Heart left ventricle (tissue), 16 donors: ENCODE measurements around the gene KRTAP9-7. TPM values are rescaled to one million over a fixed set of nuclear protein-coding genes. Genes with fewer than 3 reads are reported as not detected.
"Not testable (repeated sequence)": the region's sequence is repeated elsewhere in the genome, so short reads cannot be mapped to it uniquely, and the experiment has no call there.

Experiments used
- ATAC-seq, 4 donors: fragments of 200-7000 bp; cut with Tn5 transposase; one replicate each; pipeline ENCODE4 v1.9.1; 2020 to 2022; ENCODE audit warnings: moderate library complexity in 4 of 4, mild to moderate bottlenecking in 3 of 4, moderate number of reproducible peaks in 1 of 4
- DNase-seq, 5 donors: peaks; one replicate each; pipeline ENCODE4 v3.0.0-alpha.2; 2020
- H3K27ac ChIP-seq, 12 donors: fragments of 200-600 bp; sonication (generic) in 4 of 12; one replicate each; pipeline versions ENCODE4 v1.5.0 to v1.8.0; 2016 to 2022; ENCODE audit warnings: mild to moderate bottlenecking in 2 of 12
- H3K27me3 ChIP-seq, 9 donors: fragments of 200-600 bp; sonication (generic) in 2 of 9; one replicate each; pipeline versions ENCODE4 v1.5.1 to v1.8.0; 2016 to 2022; ENCODE audit warnings: mild to moderate bottlenecking in 3 of 9
- H3K36me3 ChIP-seq, 9 donors: fragments of 200-600 bp; sonication (generic) in 2 of 9; one replicate each; pipeline versions ENCODE4 v1.5.0 to v1.8.0; 2018 to 2022; ENCODE audit warnings: mild to moderate bottlenecking in 2 of 9
- H3K4me1 ChIP-seq, 12 donors: fragments of 200-600 bp; sonication (generic) in 4 of 12; one replicate each; pipeline versions ENCODE4 v1.5.0 to v1.8.0; 2016 to 2022; ENCODE audit warnings: mild to moderate bottlenecking in 3 of 12
- H3K4me3 ChIP-seq, 12 donors: fragments of 200-600 bp; sonication (generic) in 4 of 12; one replicate each; pipeline versions ENCODE4 v1.5.0 to v1.8.0; 2017 to 2022; ENCODE audit warnings: mild to moderate bottlenecking in 9 of 12, moderate library complexity in 4 of 12
- H3K9me3 ChIP-seq, 12 donors: fragments of 200-600 bp; sonication (generic) in 4 of 12; one replicate each; pipeline versions ENCODE4 v1.5.0 to v1.8.0; 2016 to 2022; ENCODE audit warnings: mild to moderate bottlenecking in 1 of 12
- POLR2A ChIP-seq, 2 donors: fragments of 450-650 bp; IDR thresholded peaks; one replicate each; pipeline ENCODE4 v1.6.1; 2017; ENCODE audit warnings: antibody characterized with exemption in 2 of 2, mild to moderate bottlenecking in 2 of 2, moderate library complexity in 2 of 2
- WGBS, 4 donors: extraction: QIAGEN DNeasy Blood & Tissue Kit in 2 of 4; methylation state at CpG; one replicate each; pipeline versions ENCODE4 v1.1.5 to v1.1.7; 2013 to 2018; 5-methylcytosine and 5-hydroxymethylcytosine counted together
- intact Hi-C, 10 donors: fragments of 100-400 bp; cut with DNase I; formaldehyde crosslinking; loops; one replicate each; pipeline versions ENCODE4 v1.11.1 to v1.14.2; 2022
- polyA plus RNA-seq, 2 donors: library from polyadenylated mRNA; stranded (reverse); fragments of 200-250 nt; gene quantifications; one replicate each; pipeline ENCODE4 v1.2.3, GENCODE V29; 2013
- total RNA-seq, 9 donors: library from RNA; depleted of rRNA in 2 of 9; stranded (reverse); fragments of >200 nt in 2 of 9; fragmentation: NEBNext Ultra II Directional in 3 of 9; extraction: Animal tissue kit (Norgen Biotek cat#: 25700) in 3 of 9; gene quantifications; one replicate each; pipeline versions ENCODE4 v1.1.0 to v1.2.4, GENCODE V29; 2016 to 2023
- TF ChIP-seq, protein P1 (sequence below), 12 donors: fragments of 200-600 bp; sonication (generic) in 4 of 12; IDR thresholded peaks; one replicate each; pipeline versions ENCODE4 v1.5.0 to v1.8.0; 2018 to 2022; ENCODE audit warnings: antibody characterized with exemption in 12 of 12, mild to moderate bottlenecking in 5 of 12
- donor health status: ischemic (EF 13 %, LVEDD 7.1; RV severe dilation, severe dysfunction).
- donor health status: healthy with polysubstance abuse.
- donor health status: DM: no; HTN: yes; CAD: no.
- donor health status: DM: no; HTN: no; CAD: no.
- donor health status: ischemic (EF 25% LVEDD 6.9; RV normal size, moderate dysfunction).
- donor health status: ischemic (EF 25% LVEDD 5.7; RV mildly dilated, moderate dysfunction).
- donor health status: healthy.
- donor health status: DM: yes; HTN: yes; CAD: no.
- donor health status: ischemic (EF 35%, LVEDD 5.7; RV mildly dilated, moderate dysfunction).
- donor health status: nonischemic (EF 11% LVEDD 7.7; RV severe dilation, severe dysfunction).
- donor health status: DM: yes; HTN: yes; CAD: no.
- donor health status: PGD.
- donor health status: ischemic (EF 29% LVEDD 5.4; RV normal size, mild dysfunction).
- donor health status: nonischemic (EF 23%, LVEDD 6.1; RV moderate dilation, normal function).

The KRTAP9-7 gene
- total and polyA plus RNA-seq, 11 donors: not detected

DNA sequence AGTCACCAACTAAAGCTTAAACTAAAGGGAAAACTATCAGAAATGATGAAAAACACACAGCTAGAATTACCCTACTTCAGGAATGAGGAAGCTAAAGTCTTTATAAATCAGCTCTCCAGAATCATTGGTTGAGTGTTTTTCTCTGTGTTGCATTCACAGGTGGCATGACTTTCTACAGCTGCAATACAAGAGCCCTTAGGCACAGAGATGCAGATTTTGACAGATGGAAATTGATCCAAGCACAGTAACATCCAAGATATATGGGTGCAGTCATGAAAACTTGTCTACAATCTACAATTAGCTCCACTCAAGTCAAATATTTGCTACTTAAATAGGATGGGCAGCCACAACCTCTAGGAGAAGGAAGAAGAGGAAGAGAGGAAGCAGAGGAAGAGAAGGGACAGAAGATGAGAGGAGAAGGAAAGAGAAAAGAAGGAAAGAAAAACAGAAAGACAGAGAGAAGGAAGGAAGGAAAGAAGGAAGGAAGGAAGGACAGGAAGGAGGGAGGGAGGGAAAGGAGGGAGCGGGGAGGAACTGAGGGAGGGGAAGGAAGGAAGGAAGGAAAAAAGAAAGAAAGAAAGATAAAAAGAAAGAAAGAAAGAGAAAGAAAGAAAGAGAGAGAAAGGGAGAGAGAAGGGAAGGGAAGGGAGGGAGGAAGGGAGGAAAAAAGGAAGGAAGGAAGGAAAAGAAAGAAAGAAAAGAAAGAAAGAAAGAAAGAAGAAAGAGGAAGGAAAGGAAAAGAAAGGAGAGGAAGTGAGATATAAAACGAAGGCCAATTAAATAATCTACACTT lies 28.3 kb upstream of the KRTAP9-7 start:
- intact Hi-C loops, H3K27ac ChIP-seq, H3K4me3 ChIP-seq, ATAC-seq, DNase-seq, H3K36me3 ChIP-seq, H3K4me1 ChIP-seq, H3K9me3 ChIP-seq: not testable (repeated sequence)
- peaks cover 0 to 19% (median 3%) of the 10 kb centered on the region in 9 donors for H3K27me3 ChIP-seq
- 46 to 57% (median 49%) methylated on average over 2 of the region's 2 CpGs for WGBS, 4 donors

DNA sequence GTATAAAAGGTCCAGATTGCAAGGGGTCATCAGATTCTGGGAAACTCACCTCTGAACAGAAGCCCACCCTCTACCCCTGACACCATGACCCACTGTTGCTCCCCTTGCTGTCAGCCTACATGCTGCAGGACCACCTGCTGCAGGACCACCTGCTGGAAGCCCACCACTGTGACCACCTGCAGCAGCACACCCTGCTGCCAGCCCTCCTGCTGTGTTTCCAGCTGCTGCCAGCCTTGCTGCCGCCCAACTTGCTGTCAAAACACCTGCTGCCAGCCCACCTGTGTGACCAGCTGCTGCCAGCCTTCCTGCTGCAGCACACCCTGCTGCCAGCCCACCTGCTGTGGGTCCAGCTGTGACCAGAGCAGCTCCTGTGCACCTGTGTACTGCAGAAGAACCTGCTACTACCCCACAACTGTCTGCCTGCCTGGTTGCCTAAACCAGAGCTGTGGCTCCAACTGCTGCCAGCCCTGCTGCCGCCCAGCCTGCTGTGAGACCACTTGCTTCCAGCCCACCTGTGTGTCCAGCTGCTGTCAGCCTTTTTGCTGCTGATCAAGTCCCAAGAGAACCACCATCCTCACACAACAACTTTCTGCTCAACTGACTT lies 25.8 kb upstream of the KRTAP9-7 start, which contains the start of gene KRTAP9-4:
Gene KRTAP9-4 (plus strand): TSS at position 51 of the 604 bp plus-strand sequence. CDS start 34 bp downstream, at position 85.
- H3K9me3 ChIP-seq, intact Hi-C loops: not testable (repeated sequence)
- H3K27me3 ChIP-seq: peaks cover 0 to 34% (median 5%) of the 10 kb centered on the region in 9 donors

DNA sequence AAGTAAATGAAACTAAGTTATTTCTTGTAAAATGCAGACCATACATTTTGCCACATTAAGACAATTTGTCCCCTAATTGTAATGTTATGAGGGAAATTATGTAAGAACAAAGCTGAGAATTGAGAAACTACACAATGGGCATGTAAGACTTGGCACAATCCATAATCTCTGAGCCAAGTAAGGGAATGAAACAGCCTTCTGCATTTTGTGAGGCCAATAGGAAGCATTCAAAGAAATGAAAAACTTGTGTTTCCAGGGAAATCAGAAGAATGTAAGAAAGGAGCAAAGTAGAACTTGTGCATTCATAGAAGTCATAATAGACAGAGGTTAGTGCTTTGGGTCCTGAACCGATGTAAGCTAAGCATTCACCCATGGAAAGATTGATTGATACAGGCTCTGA lies 24.2 kb upstream of the KRTAP9-7 start:
- no peak for DNase-seq
- no peak for ATAC-seq
- H3K9me3 ChIP-seq: no peaks in the 10 kb centered on the region
- TF ChIP-seq, protein P1, sequence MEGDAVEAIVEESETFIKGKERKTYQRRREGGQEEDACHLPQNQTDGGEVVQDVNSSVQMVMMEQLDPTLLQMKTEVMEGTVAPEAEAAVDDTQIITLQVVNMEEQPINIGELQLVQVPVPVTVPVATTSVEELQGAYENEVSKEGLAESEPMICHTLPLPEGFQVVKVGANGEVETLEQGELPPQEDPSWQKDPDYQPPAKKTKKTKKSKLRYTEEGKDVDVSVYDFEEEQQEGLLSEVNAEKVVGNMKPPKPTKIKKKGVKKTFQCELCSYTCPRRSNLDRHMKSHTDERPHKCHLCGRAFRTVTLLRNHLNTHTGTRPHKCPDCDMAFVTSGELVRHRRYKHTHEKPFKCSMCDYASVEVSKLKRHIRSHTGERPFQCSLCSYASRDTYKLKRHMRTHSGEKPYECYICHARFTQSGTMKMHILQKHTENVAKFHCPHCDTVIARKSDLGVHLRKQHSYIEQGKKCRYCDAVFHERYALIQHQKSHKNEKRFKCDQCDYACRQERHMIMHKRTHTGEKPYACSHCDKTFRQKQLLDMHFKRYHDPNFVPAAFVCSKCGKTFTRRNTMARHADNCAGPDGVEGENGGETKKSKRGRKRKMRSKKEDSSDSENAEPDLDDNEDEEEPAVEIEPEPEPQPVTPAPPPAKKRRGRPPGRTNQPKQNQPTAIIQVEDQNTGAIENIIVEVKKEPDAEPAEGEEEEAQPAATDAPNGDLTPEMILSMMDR (IDR thresholded peaks at IDR 0.05): no peak
- TF ChIP-seq POLR2A (IDR thresholded peaks at IDR 0.05): no peak
- no peak overlapping the region for H3K4me3 ChIP-seq
- H3K4me1 ChIP-seq: no peaks in the 10 kb centered on the region
- intact Hi-C loops: no loop called here
- no peak overlapping the region for H3K27ac ChIP-seq
- 78 to 95% (median 87%) methylated on average over 1 of the region's 1 CpG for WGBS, 4 donors
- no peaks in the 10 kb centered on the region for H3K36me3 ChIP-seq
- H3K27me3 ChIP-seq: peaks cover 0 to 42% (median 5%) of the 10 kb centered on the region in 9 donors

More for the DNA sequence above, 25.8 kb upstream of the KRTAP9-7 start, which contains the start of gene KRTAP9-4:
- WGBS, 4 donors: 50 to 90% (median 61%) methylated on average over 1 to 2 of the region's 2 CpGs
- H3K4me3 ChIP-seq, ATAC-seq, H3K27ac ChIP-seq, DNase-seq, H3K4me1 ChIP-seq, H3K36me3 ChIP-seq: not testable (repeated sequence)

DNA sequence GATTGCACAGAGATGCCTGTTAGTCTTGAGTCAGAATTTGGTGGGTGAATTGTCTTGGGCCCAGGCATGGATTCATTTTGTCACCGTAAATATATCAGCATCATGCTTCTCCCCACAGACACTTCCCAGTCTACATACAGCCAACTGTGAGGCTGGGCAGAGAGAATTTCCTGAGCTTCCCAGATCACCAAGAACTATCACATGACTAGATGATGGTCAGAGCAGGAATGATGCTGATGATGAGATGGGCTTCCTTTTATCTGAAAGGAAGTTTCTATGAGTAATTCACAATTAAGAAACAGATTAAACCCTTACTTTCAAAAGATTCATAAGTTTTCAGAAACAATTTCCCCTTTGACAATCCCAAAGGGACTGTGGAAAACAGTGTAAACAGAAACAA lies 20.6 kb upstream of the KRTAP9-7 start:
- no peaks in the 10 kb centered on the region for H3K9me3 ChIP-seq
- H3K4me3 ChIP-seq: no peak overlapping the region
- H3K27ac ChIP-seq: no peak overlapping the region
- H3K4me1 ChIP-seq: no peaks in the 10 kb centered on the region
- DNase-seq: no peak
- H3K36me3 ChIP-seq: no peaks in the 10 kb centered on the region
- WGBS, 4 donors: 2 to 56% (median 31%) methylated on average over 1 of the region's 1 CpG
- no peak for ATAC-seq
- intact Hi-C loops: no loop called here
- peaks cover 0 to 68% (median 12%) of the 10 kb centered on the region in 9 donors for H3K27me3 ChIP-seq
- TF ChIP-seq, protein P1 (IDR thresholded peaks at IDR 0.05): no peak
- no peak for TF ChIP-seq POLR2A (IDR thresholded peaks at IDR 0.05)

DNA sequence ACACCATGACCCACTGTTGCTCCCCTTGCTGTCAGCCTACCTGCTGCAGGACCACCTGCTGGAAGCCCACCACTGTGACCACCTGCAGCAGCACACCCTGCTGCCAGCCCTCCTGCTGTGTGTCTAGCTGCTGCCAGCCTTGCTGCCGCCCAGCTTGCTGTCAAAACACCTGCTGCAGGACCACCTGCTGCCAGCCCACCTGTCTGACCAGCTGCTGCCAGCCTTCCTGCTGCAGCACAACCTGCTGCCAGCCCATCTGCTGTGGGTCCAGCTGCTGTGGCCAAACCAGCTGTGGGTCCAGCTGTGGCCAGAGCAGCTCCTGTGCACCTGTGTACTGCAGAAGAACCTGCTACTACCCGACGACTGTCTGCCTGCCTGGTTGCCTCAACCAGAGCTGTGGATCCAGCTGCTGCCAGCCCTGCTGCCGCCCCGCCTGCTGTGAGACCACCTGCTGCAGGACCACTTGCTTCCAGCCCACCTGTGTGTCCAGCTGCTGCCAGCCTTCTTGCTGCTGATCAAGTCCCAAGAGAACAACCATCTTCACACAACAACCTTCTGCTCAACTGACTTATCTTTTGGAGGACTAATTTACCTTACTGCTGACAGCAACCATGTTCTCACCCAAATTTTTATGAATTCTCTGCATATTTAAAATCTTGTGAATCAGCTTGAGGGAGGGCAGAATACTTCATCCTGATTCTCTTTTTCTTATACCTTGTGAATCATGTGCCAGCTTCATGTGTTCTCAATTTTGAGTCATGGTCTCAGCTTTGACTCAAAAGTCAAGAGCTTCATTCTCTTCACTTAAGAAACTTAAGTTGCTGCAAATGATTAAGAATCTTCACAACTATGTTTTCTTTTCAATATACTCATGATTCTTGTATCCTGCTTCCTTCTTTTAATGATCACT lies 19.9 kb upstream of the KRTAP9-7 start, which contains the start of gene KRTAP9-9:
Gene KRTAP9-9 (plus strand): TSS at position 4 of the 910 bp plus-strand sequence.
- H3K4me1 ChIP-seq, H3K4me3 ChIP-seq, DNase-seq, H3K9me3 ChIP-seq, intact Hi-C loops, H3K36me3 ChIP-seq, H3K27ac ChIP-seq, ATAC-seq: not testable (repeated sequence)
- 66 to 94% (median 78%) methylated on average over 2 to 5 of the region's 5 CpGs for WGBS, 4 donors
- H3K27me3 ChIP-seq: peaks cover 0 to 69% (median 12%) of the 10 kb centered on the region in 9 donors
